ENCODE data around the gene CREB3L4. TPM values are rescaled to one million over a fixed set of nuclear protein-coding genes. Genes with fewer than 3 reads are reported as not detected.
A peak's percentile ranks its signal among the peaks of the same experiment; 100 is the strongest.

The CREB3L4 gene
- polyA plus RNA-seq, 2 donors, result 9.4 to 10.0 TPM

DNA sequence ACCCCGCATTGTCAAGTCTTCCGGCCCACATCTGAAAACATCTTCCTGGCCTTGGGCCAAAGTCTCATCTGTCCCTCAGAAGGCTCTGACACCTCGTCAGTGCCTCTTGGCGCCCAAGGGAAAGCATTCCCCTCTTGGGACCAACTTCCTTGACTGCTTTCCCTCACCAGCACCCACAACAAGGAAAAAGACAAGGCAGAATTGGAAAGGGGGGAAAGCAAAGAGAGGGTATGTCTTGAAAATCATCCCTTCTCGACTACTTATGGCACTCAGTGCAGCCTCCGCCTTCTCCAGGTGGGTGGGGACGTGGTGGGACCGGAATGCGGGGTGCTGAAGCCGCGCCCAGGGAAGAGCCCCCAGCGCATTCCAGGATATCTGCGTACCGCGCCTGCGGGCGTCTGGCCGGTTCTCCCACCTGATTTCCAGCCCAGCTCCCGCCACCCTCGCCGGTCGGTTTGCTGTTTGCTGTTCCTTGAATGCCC lies 3.8 kb upstream of the CREB3L4 start:
- peaks cover 7 to 14% of the 10 kb centered on the region in 2 donors for H3K4me1 ChIP-seq (ENCODE audit: control insufficient read depth in 2 of 2, insufficient read depth in 2 of 2, low read length in 1 of 2)
- peak overlapping the region; percentile 66 to 83 for H3K4me3 ChIP-seq (ENCODE audit: low read depth in 1 of 2, low read length in 2 of 2)
- peak overlapping the region; percentile 90 to 99 for H3K27ac ChIP-seq (ENCODE audit: low read depth in 2 of 2, low read length in 1 of 2)
- no peaks in the 10 kb centered on the region for H3K27me3 ChIP-seq (ENCODE audit: control insufficient read depth in 1 of 2, insufficient read depth in 2 of 2, low read length in 2 of 2)
- H3K36me3 ChIP-seq (ENCODE audit: control insufficient read depth in 2 of 2, insufficient read depth in 2 of 2, low read length in 1 of 2), result peaks cover 0 to 7% of the 10 kb centered on the region in 2 donors
- 0 to 2% methylated on average over 22 of the region's 22 CpGs for WGBS, 2 donors
- no peaks in the 10 kb centered on the region for H3K9me3 ChIP-seq (ENCODE audit: control insufficient read depth in 2 of 2, insufficient read depth in 1 of 2, low read depth in 1 of 2, low read length in 1 of 2)

DNA sequence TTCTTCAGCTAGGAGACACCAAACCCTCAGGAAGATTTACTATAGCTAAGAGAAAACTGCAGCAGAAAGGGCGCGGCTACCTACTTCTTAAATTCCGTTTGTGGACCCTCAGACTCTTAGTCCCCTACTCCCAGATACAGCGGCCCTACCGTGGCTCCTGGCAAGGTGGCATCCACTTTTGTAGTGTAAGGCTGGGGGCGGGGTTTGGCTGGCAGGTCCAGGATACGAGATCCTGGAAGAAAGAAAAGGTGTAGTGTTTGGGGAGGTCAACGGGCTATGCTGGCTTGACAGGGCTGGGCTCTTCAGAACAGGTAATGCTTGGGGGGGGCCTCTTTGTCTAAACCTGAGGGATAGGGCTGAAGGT lies 280 bp downstream of the CREB3L4 start:
- 2% methylated on average over 8 of the region's 8 CpGs for WGBS, 2 donors
- no peaks in the 10 kb centered on the region for H3K36me3 ChIP-seq (ENCODE audit: control insufficient read depth in 2 of 2, insufficient read depth in 2 of 2, low read length in 1 of 2)
- peak overlapping the region; percentile 95 to 96 for H3K27ac ChIP-seq (ENCODE audit: low read depth in 2 of 2, low read length in 1 of 2)
- no peaks in the 10 kb centered on the region for H3K27me3 ChIP-seq (ENCODE audit: control insufficient read depth in 1 of 2, insufficient read depth in 2 of 2, low read length in 2 of 2)
- peaks cover 0 to 7% of the 10 kb centered on the region in 2 donors for H3K4me1 ChIP-seq (ENCODE audit: control insufficient read depth in 2 of 2, insufficient read depth in 2 of 2, low read length in 1 of 2)
- H3K4me3 ChIP-seq (ENCODE audit: low read depth in 1 of 2, low read length in 2 of 2), result peak overlapping the region; percentile 66 to 78
- H3K9me3 ChIP-seq (ENCODE audit: control insufficient read depth in 2 of 2, insufficient read depth in 1 of 2, low read depth in 1 of 2, low read length in 1 of 2), result no peaks in the 10 kb centered on the region

DNA sequence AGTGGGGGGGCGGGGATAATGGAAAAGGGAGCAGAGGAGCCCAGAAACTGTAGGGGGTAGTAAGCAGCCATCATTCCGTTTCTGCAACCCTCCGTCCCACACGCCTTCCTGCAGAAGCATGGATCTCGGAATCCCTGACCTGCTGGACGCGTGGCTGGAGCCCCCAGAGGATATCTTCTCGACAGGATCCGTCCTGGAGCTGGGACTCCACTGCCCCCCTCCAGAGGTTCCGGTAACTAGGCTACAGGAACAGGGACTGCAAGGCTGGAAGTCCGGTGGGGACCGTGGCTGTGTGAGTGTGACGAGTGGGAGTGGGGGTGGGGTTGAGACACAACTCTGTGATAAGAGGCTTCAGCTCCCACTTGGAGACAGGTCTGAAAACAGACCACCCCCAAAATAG lies 706 bp downstream of the CREB3L4 start:
- peaks cover 0 to 3% of the 10 kb centered on the region in 2 donors for H3K36me3 ChIP-seq (ENCODE audit: control insufficient read depth in 2 of 2, insufficient read depth in 2 of 2, low read length in 1 of 2)
- peak overlapping the region; percentile 95 to 96 for H3K27ac ChIP-seq (ENCODE audit: low read depth in 2 of 2, low read length in 1 of 2)
- no peaks in the 10 kb centered on the region for H3K9me3 ChIP-seq (ENCODE audit: control insufficient read depth in 2 of 2, insufficient read depth in 1 of 2, low read depth in 1 of 2, low read length in 1 of 2)
- WGBS, 2 donors, result 17 to 20% methylated on average over 13 of the region's 13 CpGs
- H3K4me3 ChIP-seq (ENCODE audit: low read depth in 1 of 2, low read length in 2 of 2), result peak overlapping the region; percentile 66 to 78
- no peaks in the 10 kb centered on the region for H3K27me3 ChIP-seq (ENCODE audit: control insufficient read depth in 1 of 2, insufficient read depth in 2 of 2, low read length in 2 of 2)
- peaks cover 0 to 4% of the 10 kb centered on the region in 2 donors for H3K4me1 ChIP-seq (ENCODE audit: control insufficient read depth in 2 of 2, insufficient read depth in 2 of 2, low read length in 1 of 2)

DNA sequence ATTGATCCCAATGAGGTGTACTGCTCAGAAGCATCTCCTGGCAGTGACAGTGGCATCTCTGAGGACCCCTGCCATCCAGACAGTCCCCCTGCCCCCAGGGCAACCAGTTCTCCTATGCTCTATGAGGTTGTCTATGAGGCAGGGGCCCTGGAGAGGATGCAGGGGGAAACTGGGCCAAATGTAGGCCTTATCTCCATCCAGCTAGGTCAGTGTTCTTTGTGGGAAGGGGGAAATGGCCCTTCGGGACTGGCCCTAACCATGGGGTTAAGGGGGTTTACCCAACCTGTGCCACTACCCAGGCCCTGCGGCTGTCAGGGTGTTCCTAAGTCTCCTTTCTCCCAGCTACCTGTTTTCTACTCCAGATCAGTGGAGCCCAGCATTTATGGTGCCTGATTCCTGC lies 1.3 kb downstream of the CREB3L4 start:
- WGBS, 2 donors, result 88 to 91% methylated on average over 2 of the region's 2 CpGs
- peaks cover 5 to 9% of the 10 kb centered on the region in 2 donors for H3K36me3 ChIP-seq (ENCODE audit: control insufficient read depth in 2 of 2, insufficient read depth in 2 of 2, low read length in 1 of 2)
- H3K4me1 ChIP-seq (ENCODE audit: control insufficient read depth in 2 of 2, insufficient read depth in 2 of 2, low read length in 1 of 2), result peaks cover 0 to 4% of the 10 kb centered on the region in 2 donors
- no peaks in the 10 kb centered on the region for H3K9me3 ChIP-seq (ENCODE audit: control insufficient read depth in 2 of 2, insufficient read depth in 1 of 2, low read depth in 1 of 2, low read length in 1 of 2)
- H3K27me3 ChIP-seq (ENCODE audit: control insufficient read depth in 1 of 2, insufficient read depth in 2 of 2, low read length in 2 of 2), result no peaks in the 10 kb centered on the region
- no peak overlapping the region for H3K4me3 ChIP-seq (ENCODE audit: low read depth in 1 of 2, low read length in 2 of 2)
- no peak overlapping the region for H3K27ac ChIP-seq (ENCODE audit: low read depth in 2 of 2, low read length in 1 of 2)

DNA sequence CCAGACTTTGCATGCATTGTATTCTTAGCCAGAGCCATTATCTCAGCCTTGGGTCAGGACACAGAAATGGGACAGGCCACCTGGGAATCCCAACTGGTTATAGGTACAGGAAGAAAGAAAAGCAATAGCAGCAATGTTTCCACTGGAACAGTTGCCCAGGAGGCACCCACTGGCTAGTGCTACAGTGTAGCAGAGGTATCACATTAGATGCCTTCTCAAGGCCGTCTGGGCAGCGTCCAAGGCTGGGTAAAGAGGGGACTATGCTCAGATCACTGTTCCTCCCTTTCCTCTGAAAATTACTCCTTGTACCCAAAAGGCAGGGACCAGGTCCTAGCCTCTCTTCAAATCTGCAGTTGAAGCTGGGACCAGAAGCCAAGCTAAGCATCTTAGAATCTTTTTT lies 2.6 kb downstream of the CREB3L4 start:
- Histone ChIP-seq H3K36me3 (ENCODE audit: control insufficient read depth in 2 of 2, insufficient read depth in 2 of 2, low read length in 1 of 2) (peaks cover 6 to 13% of the 10 kb centered on the region in 2 donors), H3K27ac (ENCODE audit: low read depth in 2 of 2, low read length in 1 of 2) (no peak overlapping the region), H3K4me1 (ENCODE audit: control insufficient read depth in 2 of 2, insufficient read depth in 2 of 2, low read length in 1 of 2) (peaks cover 0 to 4% of the 10 kb centered on the region in 2 donors), H3K4me3 (ENCODE audit: low read depth in 1 of 2, low read length in 2 of 2) (no peak overlapping the region), H3K9me3 (ENCODE audit: control insufficient read depth in 2 of 2, insufficient read depth in 1 of 2, low read depth in 1 of 2, low read length in 1 of 2) (no peaks in the 10 kb centered on the region), H3K27me3 (ENCODE audit: control insufficient read depth in 1 of 2, insufficient read depth in 2 of 2, low read length in 2 of 2) (no peaks in the 10 kb centered on the region)
- WGBS, 2 donors, result 62 to 90% methylated on average over 2 of the region's 2 CpGs

DNA sequence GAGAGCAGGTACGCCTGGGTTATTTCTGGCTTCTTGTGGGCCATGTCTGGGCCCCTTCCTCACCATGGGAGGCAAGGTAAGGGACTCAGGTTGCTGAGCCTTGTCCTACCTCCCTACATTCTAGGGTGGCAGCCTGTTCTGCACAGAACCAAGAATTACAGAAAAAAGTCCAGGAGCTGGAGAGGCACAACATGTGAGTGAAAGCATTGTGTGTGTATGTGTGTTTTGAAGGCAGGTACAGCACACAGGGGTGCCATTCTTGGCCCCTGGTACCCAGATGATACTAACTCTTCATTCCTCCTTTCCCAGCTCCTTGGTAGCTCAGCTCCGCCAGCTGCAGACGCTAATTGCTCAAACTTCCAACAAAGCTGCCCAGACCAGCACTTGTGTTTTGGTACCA lies 5.4 kb downstream of the CREB3L4 start:
- H3K36me3 ChIP-seq (ENCODE audit: control insufficient read depth in 2 of 2, insufficient read depth in 2 of 2, low read length in 1 of 2), result peaks cover 6 to 15% of the 10 kb centered on the region in 2 donors
- H3K27ac ChIP-seq (ENCODE audit: low read depth in 2 of 2, low read length in 1 of 2), result no peak overlapping the region
- no peaks in the 10 kb centered on the region for H3K27me3 ChIP-seq (ENCODE audit: control insufficient read depth in 1 of 2, insufficient read depth in 2 of 2, low read length in 2 of 2)
- no peaks in the 10 kb centered on the region for H3K9me3 ChIP-seq (ENCODE audit: control insufficient read depth in 2 of 2, insufficient read depth in 1 of 2, low read depth in 1 of 2, low read length in 1 of 2)
- H3K4me1 ChIP-seq (ENCODE audit: control insufficient read depth in 2 of 2, insufficient read depth in 2 of 2, low read length in 1 of 2), result peaks cover 0 to 4% of the 10 kb centered on the region in 2 donors
- WGBS, 2 donors, result 92 to 95% methylated on average over 3 of the region's 3 CpGs
- no peak overlapping the region for H3K4me3 ChIP-seq (ENCODE audit: low read depth in 1 of 2, low read length in 2 of 2)

DNA sequence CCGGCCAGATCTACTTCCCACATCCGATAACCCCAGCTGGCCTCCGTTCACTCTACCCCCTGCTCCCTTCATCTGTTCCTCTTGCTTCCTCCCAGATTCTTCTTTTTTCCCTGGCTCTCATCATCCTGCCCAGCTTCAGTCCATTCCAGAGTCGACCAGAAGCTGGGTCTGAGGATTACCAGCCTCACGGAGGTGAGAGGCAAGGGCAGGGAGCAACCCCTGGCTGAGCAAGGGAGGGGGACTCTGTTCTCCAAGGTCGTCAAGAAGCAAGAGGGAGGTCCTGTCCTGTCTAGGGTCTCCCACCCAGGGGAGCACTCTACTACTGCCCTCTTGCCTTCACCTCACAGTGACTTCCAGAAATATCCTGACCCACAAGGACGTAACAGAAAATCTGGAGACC lies 5.8 kb downstream of the CREB3L4 start:
- no peak overlapping the region for H3K27ac ChIP-seq (ENCODE audit: low read depth in 2 of 2, low read length in 1 of 2)
- 79 to 84% methylated on average over 7 of the region's 7 CpGs for WGBS, 2 donors
- H3K27me3 ChIP-seq (ENCODE audit: control insufficient read depth in 1 of 2, insufficient read depth in 2 of 2, low read length in 2 of 2), result no peaks in the 10 kb centered on the region
- H3K4me3 ChIP-seq (ENCODE audit: low read depth in 1 of 2, low read length in 2 of 2), result no peak overlapping the region
- no peaks in the 10 kb centered on the region for H3K9me3 ChIP-seq (ENCODE audit: control insufficient read depth in 2 of 2, insufficient read depth in 1 of 2, low read depth in 1 of 2, low read length in 1 of 2)
- H3K36me3 ChIP-seq (ENCODE audit: control insufficient read depth in 2 of 2, insufficient read depth in 2 of 2, low read length in 1 of 2), result peaks cover 6 to 15% of the 10 kb centered on the region in 2 donors
- peaks cover 0 to under 1% of the 10 kb centered on the region in 2 donors for H3K4me1 ChIP-seq (ENCODE audit: control insufficient read depth in 2 of 2, insufficient read depth in 2 of 2, low read length in 1 of 2)

DNA sequence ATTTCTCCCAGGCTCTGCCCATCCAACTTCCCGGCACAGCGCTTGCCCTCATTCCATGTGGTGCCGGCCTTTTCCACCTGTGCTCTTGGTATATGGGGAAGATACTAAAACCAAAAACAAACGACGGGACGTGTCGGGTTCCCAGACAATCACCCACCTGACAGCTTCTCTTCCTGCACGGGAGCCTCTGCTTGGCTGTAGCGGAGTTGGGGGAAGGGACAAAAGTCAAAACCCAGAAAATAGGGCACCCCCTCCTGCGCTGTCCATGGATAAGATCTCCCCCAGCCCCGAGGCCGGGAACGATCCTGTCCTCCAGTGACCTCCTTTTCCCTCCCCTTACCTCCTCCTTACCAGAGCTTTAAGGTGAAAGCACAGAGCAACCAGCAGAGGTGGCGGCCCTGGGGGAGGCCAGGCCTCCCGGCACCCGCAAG lies 9.1 kb downstream of the CREB3L4 start:
- Histone ChIP-seq H3K4me3 (ENCODE audit: low read depth in 1 of 2, low read length in 2 of 2) (peak overlapping the region; percentile 85 to 97), H3K36me3 (ENCODE audit: control insufficient read depth in 2 of 2, insufficient read depth in 2 of 2, low read length in 1 of 2) (peaks cover 6 to 15% of the 10 kb centered on the region in 2 donors), H3K4me1 (ENCODE audit: control insufficient read depth in 2 of 2, insufficient read depth in 2 of 2, low read length in 1 of 2) (no peaks in the 10 kb centered on the region), H3K27ac (ENCODE audit: low read depth in 2 of 2, low read length in 1 of 2) (peak overlapping the region; percentile 79 to 94), H3K27me3 (ENCODE audit: control insufficient read depth in 1 of 2, insufficient read depth in 2 of 2, low read length in 2 of 2) (no peaks in the 10 kb centered on the region), H3K9me3 (ENCODE audit: control insufficient read depth in 2 of 2, insufficient read depth in 1 of 2, low read depth in 1 of 2, low read length in 1 of 2) (no peaks in the 10 kb centered on the region)
- 0 to 1% methylated on average over 16 of the region's 16 CpGs for WGBS, 2 donors

DNA sequence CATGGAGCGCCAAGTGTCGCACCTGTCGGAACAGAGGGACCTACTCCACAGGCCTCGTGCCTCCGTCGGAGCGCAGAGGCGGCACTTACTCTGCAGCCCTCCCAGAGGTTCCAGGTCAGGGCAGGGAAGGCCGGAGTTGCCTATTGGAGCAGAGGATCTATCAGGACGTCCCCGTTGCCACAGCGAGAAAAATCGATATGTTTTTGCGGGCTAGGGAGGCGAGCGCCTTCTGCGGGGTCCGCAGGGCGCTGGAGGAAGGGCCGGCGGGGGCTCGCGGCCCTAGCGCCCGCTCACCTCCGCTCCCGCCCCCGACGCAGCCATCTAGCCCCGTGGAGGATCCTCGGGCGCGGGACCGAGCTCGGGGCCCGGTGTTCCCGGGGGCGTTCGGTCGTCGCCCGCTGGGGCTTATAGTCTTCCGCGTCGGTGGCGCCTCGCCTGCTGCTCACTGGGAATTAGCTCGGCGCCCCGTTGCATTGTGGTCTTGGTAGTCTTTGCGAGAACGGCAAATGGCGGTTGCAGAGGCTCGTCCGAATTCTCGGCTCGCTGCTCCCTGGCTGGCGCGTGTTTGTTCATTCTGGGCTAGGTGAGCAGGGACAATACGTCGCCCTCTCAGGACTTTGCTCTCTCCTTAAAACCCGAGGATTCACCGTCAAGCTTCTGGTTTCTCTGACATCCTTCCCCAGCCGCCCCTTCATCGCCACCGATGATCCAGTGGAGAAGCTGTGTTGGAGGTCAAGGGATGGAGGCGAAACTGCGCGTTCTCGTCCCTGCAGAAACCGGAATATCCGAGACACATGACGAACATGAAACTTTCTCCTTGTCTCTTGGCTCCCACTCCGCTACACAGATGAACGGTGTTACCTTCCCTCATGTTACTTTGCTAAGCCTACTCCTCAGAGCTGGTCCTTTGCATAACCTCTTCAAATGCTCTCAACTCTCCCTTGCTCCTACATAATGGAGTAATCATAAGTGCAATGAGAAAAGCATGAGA lies 9.8 kb downstream of the CREB3L4 start, which contains the start of gene JTB:
JTB (minus strand) TSS at position 425 of the 991 bp plus-strand sequence; CDS start at position 3, 422 bp downstream.
- H3K4me3 ChIP-seq (ENCODE audit: low read depth in 1 of 2, low read length in 2 of 2), result peak within 1 kb of the TSS; percentile 85 to 97
- peaks cover 6 to 18% of the 10 kb centered on the region in 2 donors for H3K36me3 ChIP-seq (ENCODE audit: control insufficient read depth in 2 of 2, insufficient read depth in 2 of 2, low read length in 1 of 2)
- H3K27ac ChIP-seq (ENCODE audit: low read depth in 2 of 2, low read length in 1 of 2), result peak within 1 kb of the TSS; percentile 79 to 94
- H3K27me3 ChIP-seq (ENCODE audit: control insufficient read depth in 1 of 2, insufficient read depth in 2 of 2, low read length in 2 of 2), result no peaks in the 10 kb centered on the region
- H3K9me3 ChIP-seq (ENCODE audit: control insufficient read depth in 2 of 2, insufficient read depth in 1 of 2, low read depth in 1 of 2, low read length in 1 of 2), result no peaks in the 10 kb centered on the region
- WGBS, 2 donors, result 0 to 1% methylated on average over 67 to 75 of the region's 75 CpGs
- H3K4me1 ChIP-seq (ENCODE audit: control insufficient read depth in 2 of 2, insufficient read depth in 2 of 2, low read length in 1 of 2), result no peaks in the 10 kb centered on the region

All from esophagus (tissue), 2 donors.